ENCODE results near the gene DGCR2. TPM values are rescaled to one million over a fixed set of nuclear protein-coding genes. Genes with fewer than 3 reads are reported as not detected.

The DGCR2 gene
- total and polyA plus RNA-seq, 2 of the 4 experiments (the other 2 are of a cell fraction): 17.2 to 35.4 TPM

GRCh38 chr22:19128009-19128401 lies 5.8 kb upstream of the DGCR2 start:
- peaks cover 3% of the 10 kb centered on the region; the same call in 1 of the 2 replicates for H3K9me1 ChIP-seq (ENCODE audit: insufficient read depth, low read length)
- in situ Hi-C loops (cut with MboI; ENCODE audit: low sequenced_read_pairs) (no loop called here), intact Hi-C loops (cut with micrococcal nuclease) (no loop called here), dilution Hi-C loops (cut with HindIII; ENCODE audit: low sequenced_read_pairs, unreplicated experiment) (no loop called here)
- no peak overlapping the region for H3K18ac ChIP-seq (ENCODE audit: low read depth, low read length)
- H3K4ac ChIP-seq (ENCODE audit: low read depth, low read length): no peak overlapping the region
- H4K91ac ChIP-seq (ENCODE audit: insufficient read depth, low read depth, low read length): no peak overlapping the region
- ATAC-seq (ENCODE audit: low read depth) (no peak), DNase-seq (no peak)
- no peak overlapping the region for H2AFZ ChIP-seq (replicated peaks; ENCODE audit: low read length, poor library complexity)
- no peaks in the 10 kb centered on the region for H4K20me1 ChIP-seq (ENCODE audit: insufficient read depth, low read length)
- H3K79me1 ChIP-seq (ENCODE audit: low read depth in 1 of 2, low read length in 2 of 2): no peaks in the 10 kb centered on the region
- H2BK20ac ChIP-seq (ENCODE audit: low read depth, low read length): no peak overlapping the region
- no peak overlapping the region for H2BK15ac ChIP-seq (ENCODE audit: low read depth, low read length)
- ChIA-PET CTCF (no interaction called here), POLR2A (ENCODE audit: unreplicated experiment) (no interaction called here)
- H3K14ac ChIP-seq (replicated peaks; ENCODE audit: low read depth, low read length): no peak overlapping the region
- H2AK5ac ChIP-seq (ENCODE audit: low read depth, low read length): no peak overlapping the region
- H2BK5ac ChIP-seq (ENCODE audit: low read depth, low read length, poor library complexity, severe bottlenecking): no peak overlapping the region
- no peak overlapping the region for H3K27ac ChIP-seq (ENCODE audit: insufficient read depth, low read length)
- no peak overlapping the region for H2AK9ac ChIP-seq (replicated peaks; ENCODE audit: low read depth, low read length, poor library complexity)
- no peaks in the 10 kb centered on the region for H3K27me3 ChIP-seq (ENCODE audit: control insufficient read depth, insufficient read depth, low read length)
- H3K9ac ChIP-seq (ENCODE audit: low read depth, low read length): no peak overlapping the region
- no CpG with 5 or more reads among the region's 7 CpGs for WGBS, 2 experiments (ENCODE audit: extremely low coverage in 2 of 2, insufficient read length in 1 of 2)
- H3K9me3 ChIP-seq (ENCODE audit: control insufficient read depth, insufficient read depth, low read length): no peaks in the 10 kb centered on the region
- H4K5ac ChIP-seq (ENCODE audit: low read depth, low read length): no peak overlapping the region
- H3K56ac ChIP-seq (ENCODE audit: extremely low read depth, insufficient read depth, low read length): no peak overlapping the region
- H2BK120ac ChIP-seq (ENCODE audit: low read depth, low read length): no peak overlapping the region
- TF ChIP-seq NFE2L2 (IDR thresholded peaks at IDR 0.05; ENCODE audit: low read depth, low read length) (no peak), RFX5 (IDR thresholded peaks at IDR 0.05; ENCODE audit: low read depth, low read length) (no peak), POLR2A (IDR thresholded peaks at IDR 0.05; ENCODE audit: low read depth, low read length) (no peak), MXI1 (IDR thresholded peaks at IDR 0.05; ENCODE audit: borderline replicate concordance, low read depth, low read length) (no peak), RAD21 (IDR thresholded peaks at IDR 0.05; ENCODE audit: low read length) (no peak), SMC3 (IDR thresholded peaks at IDR 0.05; ENCODE audit: low read depth, low read length) (no peak), FOS (IDR thresholded peaks at IDR 0.05; ENCODE audit: low read depth, low read length) (no peak), MAZ (IDR thresholded peaks at IDR 0.05; ENCODE audit: borderline replicate concordance, low read depth, low read length) (no peak), ELK1 (IDR thresholded peaks at IDR 0.05; ENCODE audit: borderline replicate concordance, low read depth, low read length) (no peak)
- no peak overlapping the region for H4K8ac ChIP-seq (ENCODE audit: low read depth in 2 of 2, low read length in 2 of 2)
- peaks cover under 1% of the 10 kb centered on the region for H3K4me1 ChIP-seq (ENCODE audit: control insufficient read depth, insufficient read depth, low read length)
- no peak overlapping the region for H3K4me3 ChIP-seq (ENCODE audit: insufficient read depth, low read depth, low read length)
- BruUV-seq (replicated peaks): no TSS peak
- H3K23ac ChIP-seq (ENCODE audit: low read depth, low read length): no peak overlapping the region
- peaks cover 14% of the 10 kb centered on the region for H3K36me3 ChIP-seq (ENCODE audit: control insufficient read depth, insufficient read depth, low read length)
- H3K4me2 ChIP-seq (ENCODE audit: low read depth, low read length): no peak overlapping the region

All from IMR-90 (cell line).